NCI-H1092 treated with DMSO at 0.1 percent for 48 hours (cell line): Measurements from ENCODE around the gene POLR2E.

Source experiments
- DNase-seq: peaks from one replicate; lab custom pipeline; 2025; lab: John Stamatoyannopoulos, UW

POLR2E gene

DNA sequence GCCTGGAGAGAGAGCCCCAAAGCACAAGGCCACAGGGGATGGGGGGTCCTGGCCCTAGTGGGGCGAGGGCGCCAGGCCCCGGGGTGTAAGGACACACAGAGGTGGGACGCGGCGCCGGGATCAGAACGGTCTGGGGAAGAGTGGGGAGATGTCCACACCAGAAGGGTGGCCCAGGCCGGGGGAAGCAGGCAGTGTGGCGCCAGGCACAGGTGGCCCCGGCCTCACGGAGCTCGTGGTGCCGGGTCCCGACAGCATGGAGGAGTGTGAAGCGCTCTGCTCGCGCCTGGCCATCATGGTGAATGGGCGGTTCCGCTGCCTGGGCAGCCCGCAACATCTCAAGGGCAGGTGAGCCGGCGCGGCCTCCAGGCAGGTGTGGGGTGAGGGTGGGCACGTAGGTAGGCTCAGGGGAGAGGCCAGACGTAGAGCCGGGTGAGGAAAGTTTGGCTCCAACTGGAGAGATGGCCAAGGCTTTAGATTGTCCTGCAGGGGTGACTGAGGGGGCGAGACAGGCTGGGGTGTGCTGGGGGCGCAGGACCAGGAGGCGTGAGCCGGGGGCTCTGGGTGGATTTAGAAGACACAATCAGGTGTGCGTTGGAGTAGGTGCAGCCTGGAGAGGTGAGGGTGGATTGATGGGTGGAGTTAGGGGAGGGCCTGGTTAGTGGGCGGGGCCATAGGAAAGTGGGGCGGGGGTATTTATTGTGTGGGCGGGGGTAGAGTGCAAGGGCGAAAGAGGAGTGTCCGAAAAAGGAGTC lies 31.1 kb downstream of the POLR2E start:
- DNase-seq = no peak

- DNase-seq = no peak
Measured at GRCh38 chr19:1063030-1063908, 31.9 kb downstream of the POLR2E start.

GRCh38 chr19:1062387-1063029 lies 32.7 kb downstream of the POLR2E start:
- DNase-seq = no peak

DNA sequence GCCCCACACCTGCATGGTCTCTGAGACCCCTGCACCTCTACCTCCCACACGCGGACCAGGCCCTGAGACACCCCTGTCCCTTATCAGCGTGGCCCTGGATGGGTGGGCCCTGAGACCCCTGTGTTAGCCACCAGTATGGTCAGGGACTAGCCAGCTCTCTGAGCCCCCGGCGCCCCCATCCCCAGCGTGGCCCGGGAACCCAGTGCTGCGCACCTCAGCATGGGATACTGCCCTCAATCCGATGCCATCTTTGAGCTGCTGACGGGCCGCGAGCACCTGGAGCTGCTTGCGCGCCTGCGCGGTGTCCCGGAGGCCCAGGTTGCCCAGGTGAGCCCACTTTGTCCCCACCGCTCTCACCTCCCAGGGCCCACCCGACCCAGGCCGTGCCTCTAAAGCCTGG lies 33.2 kb downstream of the POLR2E start:
- no peak for DNase-seq

GRCh38 chr19:1060689-1061088 lies 34.5 kb downstream of the POLR2E start:
- DNase-seq = no peak

- no peak for DNase-seq
Measured at GRCh38 chr19:1058112-1058511, 37.1 kb downstream of the POLR2E start.

DNA sequence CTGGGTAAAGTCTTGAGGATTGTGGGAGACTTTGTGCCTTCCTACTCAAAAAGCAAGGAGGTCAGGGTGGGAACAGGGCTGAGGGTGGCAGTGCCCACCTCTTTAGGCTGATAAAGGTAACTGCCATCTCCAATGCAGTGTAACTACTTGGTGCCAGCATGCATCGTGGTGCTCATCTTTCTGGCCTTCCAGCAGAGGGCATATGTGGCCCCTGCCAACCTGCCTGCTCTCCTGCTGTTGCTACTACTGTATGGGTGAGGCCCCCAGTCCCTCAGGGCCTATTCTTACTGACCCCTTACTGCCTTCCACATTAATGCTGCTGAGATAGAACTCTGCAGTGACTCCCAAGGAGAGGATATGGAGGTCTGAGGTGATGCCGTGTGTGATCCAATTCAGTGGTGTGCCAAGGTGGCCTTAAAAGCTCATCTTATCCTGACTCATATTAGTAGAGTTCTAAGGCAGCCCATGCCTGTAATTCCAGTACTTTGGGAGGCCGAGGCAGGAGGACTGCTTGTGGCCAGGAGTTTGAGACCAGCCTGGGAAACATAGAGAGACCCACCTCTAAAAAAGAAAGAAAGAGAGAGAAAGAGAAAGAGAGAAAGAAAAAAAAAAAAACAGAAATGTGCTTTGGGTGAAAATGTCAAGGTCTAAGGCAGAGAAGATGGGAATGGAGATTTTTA lies 37.9 kb downstream of the POLR2E start:
- DNase-seq = peak; percentile 19

DNA sequence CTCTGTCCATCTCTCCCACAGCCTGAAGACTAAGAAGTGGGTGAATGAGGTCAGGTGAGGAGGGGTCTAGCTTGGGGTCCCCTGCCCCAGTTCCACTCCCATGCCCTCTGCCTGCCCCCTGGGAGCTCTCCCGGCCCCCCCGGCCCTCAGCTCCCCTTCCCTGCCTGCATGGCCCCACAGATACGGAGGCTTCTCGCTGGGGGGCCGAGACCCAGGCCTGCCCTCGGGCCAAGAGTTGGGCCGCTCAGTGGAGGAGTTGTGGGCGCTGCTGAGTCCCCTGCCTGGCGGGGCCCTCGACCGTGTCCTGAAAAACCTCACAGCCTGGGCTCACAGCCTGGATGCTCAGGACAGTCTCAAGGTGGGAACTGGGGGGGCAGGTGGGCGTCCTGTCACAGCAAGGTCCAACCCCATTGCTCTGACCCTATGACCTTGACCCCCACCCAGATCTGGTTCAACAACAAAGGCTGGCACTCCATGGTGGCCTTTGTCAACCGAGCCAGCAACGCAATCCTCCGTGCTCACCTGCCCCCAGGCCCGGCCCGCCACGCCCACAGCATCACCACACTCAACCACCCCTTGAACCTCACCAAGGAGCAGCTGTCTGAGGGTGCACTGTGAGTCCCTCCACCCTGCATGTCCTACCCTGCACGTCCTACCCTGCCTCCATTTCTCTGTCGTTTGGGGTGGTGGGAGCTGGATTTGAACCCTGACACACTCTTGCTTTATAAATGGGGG lies 39.1 kb downstream of the POLR2E start:
- no peak for DNase-seq

DNA sequence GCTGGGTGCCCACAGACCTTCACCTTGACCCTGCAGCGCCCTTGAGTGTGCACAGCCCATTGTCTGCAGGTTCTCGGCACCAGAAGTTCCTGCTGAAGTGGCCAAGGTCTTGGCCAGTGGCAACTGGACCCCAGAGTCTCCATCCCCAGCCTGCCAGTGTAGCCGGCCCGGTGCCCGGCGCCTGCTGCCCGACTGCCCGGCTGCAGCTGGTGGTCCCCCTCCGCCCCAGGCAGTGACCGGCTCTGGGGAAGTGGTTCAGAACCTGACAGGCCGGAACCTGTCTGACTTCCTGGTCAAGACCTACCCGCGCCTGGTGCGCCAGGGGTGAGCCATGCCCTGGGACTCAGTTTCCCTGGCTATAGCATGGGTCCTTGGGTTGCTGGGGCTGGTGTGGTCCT lies 40.1 kb downstream of the POLR2E start:
- DNase-seq = no peak

DNA sequence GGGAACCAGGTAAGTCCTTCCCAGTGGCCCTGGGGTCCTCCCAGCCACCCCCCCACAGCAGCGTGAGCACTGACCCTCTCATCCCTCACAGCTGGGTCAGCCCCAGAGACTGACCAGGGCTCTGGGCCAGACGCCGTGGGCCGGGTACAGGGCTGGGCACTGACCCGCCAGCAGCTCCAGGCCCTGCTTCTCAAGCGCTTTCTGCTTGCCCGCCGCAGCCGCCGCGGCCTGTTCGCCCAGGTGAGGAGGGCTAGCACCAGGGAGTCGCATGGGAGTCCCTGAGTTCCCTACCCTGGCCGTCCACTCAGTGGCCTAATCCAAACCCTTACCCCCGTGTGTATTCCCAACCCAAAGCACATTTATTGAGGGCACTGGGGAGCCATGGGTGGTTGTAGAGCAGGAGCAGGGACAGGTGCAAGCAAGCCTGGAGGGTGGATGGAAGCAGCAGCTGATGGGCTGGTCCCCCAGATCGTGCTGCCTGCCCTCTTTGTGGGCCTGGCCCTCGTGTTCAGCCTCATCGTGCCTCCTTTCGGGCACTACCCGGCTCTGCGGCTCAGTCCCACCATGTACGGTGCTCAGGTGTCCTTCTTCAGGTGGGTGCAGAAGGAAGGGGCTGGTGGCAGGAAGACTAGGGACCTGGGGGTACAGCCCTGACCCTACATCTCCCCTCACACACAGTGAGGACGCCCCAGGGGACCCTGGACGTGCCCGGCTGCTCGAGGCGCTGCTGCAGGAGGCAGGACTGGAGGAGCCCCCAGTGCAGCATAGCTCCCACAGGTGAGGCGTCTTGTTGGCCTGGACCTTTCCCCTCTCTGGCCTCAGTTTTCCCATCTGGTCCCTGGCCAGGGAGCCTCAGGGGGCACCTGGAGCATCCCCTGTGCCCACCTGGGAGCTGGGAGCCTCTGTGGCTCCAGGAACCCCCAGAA lies 40.8 kb downstream of the POLR2E start:
- no peak for DNase-seq

- DNase-seq = no peak
Measured at GRCh38 chr19:1053176-1054101, 41.7 kb downstream of the POLR2E start.

DNA sequence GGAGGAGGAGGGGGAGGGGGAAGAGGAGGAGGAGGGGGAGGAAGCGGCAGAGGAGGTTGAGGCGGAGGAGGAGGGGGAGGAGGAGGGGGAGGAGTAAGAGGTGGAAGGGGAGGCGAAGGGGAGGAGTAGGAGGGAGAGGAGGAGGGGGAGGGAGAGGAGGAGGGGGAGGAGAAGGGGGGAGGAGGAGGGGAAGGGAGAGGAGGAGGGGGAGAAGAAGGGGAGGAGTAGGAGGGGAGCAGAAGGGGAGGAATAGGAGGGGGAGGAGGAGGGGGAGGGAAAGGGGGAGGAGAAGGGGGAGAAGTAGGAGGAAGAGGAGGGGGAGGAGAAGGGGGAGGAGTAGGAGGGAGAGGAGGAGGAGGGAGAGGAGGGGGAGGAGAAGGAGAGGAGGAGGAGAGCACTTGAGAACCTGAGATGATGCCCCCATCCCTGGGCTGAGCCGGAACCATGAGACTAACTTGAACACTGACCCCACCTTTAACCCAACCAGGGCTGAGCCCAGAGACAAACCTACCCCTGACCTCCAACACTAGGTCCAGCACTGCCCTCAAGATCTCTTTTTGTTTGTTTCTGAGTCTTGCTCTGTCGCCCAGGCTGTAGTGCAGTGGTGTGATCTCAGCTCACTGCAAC lies 42.7 kb downstream of the POLR2E start:
- no peak for DNase-seq

DNA sequence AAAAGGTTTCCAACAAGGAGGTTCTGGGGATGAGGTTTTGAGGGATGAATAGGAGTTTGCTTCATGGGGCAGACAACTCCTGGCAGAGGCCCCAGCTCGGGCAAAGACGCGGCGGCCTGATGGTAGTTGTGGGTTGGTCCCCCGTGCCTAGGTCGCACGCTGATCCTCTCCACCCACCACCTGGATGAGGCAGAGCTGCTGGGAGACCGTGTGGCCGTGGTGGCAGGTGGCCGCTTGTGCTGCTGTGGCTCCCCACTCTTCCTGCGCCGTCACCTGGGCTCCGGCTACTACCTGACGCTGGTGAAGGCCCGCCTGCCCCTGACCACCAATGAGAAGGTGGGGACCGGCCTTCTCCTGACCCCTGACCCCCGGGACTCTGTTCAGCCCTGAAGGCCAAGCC lies 43.4 kb downstream of the POLR2E start:
- DNase-seq = no peak

DNA sequence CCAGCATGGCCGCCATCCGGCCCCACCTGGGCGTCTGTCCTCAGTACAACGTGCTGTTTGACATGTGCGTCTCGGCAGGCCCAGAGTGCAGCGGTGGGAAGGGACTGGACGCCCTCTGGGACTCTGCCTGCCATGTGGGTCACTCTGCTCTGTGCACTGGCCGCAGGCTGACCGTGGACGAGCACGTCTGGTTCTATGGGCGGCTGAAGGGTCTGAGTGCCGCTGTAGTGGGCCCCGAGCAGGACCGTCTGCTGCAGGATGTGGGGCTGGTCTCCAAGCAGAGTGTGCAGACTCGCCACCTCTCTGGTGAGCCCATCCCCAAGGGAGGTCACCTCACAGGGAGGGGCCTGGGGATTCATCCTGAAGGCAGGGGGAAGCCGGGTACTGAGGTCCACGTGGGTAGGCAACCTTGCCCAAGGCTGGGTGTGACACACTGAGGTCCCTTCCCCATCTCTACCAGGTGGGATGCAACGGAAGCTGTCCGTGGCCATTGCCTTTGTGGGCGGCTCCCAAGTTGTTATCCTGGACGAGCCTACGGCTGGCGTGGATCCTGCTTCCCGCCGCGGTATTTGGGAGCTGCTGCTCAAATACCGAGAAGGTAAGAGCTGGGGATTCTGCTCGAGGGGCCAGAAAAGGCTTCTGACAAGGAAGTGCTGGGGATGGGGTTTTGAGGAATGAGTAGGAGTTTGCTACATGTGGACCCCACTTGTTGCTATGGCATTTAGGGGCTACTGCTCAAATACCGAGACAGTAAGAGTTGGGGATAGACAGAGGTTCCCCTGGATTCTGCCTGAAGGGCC lies 44.0 kb downstream of the POLR2E start:
- no peak for DNase-seq

- DNase-seq = no peak
Measured at GRCh38 chr19:1049800-1050199, 45.4 kb downstream of the POLR2E start.

GRCh38 chr19:1049106-1049505 lies 46.1 kb downstream of the POLR2E start:
- no peak for DNase-seq

DNA sequence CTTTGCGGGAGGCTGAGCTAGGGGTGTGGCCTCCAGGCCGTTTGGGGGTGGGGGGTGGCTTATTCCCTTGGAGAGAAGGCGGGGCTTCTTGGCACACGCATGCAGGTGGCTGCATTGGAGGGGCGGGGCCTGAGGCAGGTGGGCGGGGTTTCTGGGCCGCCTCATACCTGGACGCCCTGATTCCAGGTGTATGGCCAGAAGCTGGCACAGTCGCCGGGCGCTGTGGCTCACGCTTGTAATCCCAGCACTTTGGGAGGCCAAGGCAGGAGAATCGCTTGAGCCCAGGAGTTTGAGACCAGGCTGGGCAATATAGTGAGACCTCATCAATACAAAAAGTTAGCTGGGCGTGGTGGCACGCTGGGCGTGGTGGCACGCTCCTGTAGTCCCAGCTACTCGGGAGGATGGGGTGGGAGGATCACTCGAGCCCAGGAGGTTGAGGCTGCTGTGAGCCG lies 47.5 kb downstream of the POLR2E start:
- DNase-seq = no peak
